ENCODE data around the gene SF3A2. TPM values are rescaled to one million over a fixed set of nuclear protein-coding genes. Genes with fewer than 3 reads are reported as not detected.

The SF3A2 gene
- total and polyA plus RNA-seq, 4 donors = 29.2 to 97.8 (median 56.3) TPM

GRCh38 chr19:2237869-2238153 is 1.2 kb downstream of the SF3A2 start:
- H3K27me3 ChIP-seq (ENCODE audit: control insufficient read depth, insufficient read depth, low read length) = no peaks in the 10 kb centered on the region
- H3K9me3 ChIP-seq (ENCODE audit: control insufficient read depth, insufficient read depth, low read length) = no peaks in the 10 kb centered on the region
- peaks cover 77% of the 10 kb centered on the region for H3K4me1 ChIP-seq (ENCODE audit: control insufficient read depth, insufficient read depth, low read length)
- DNase-seq (ENCODE audit: low read depth in 4 of 6, low spot score in 6 of 6) = no peak
- WGBS (ENCODE audit: insufficient coverage) = 83% methylated on average over 2 of the region's 6 CpGs
- H3K4me3 ChIP-seq (ENCODE audit: low read depth, low read length) = peak overlapping the region; percentile 68
- peaks cover 54% of the 10 kb centered on the region for H3K36me3 ChIP-seq (ENCODE audit: control insufficient read depth, insufficient read depth, low read length)
- H3K27ac ChIP-seq (ENCODE audit: low read depth, low read length) = no peak overlapping the region

GRCh38 chr19:2239173-2239572 is 2.5 kb downstream of the SF3A2 start:
- Histone ChIP-seq H3K9me3 (ENCODE audit: control insufficient read depth, insufficient read depth, low read length) (no peaks in the 10 kb centered on the region), H3K4me1 (ENCODE audit: control insufficient read depth, insufficient read depth, low read length) (peaks cover 68% of the 10 kb centered on the region), H3K36me3 (ENCODE audit: control insufficient read depth, insufficient read depth, low read length) (peaks cover 54% of the 10 kb centered on the region), H3K4me3 (ENCODE audit: low read depth, low read length) (peak overlapping the region; percentile 38), H3K27ac (ENCODE audit: low read depth, low read length) (peak overlapping the region; percentile 69), H3K27me3 (ENCODE audit: control insufficient read depth, insufficient read depth, low read length) (no peaks in the 10 kb centered on the region)
- DNase-seq (ENCODE audit: low read depth in 4 of 6, low spot score in 6 of 6) = no peak
- 60% methylated on average over 1 of the region's 10 CpGs for WGBS (ENCODE audit: insufficient coverage)

- Histone ChIP-seq H3K9me3 (ENCODE audit: control insufficient read depth, insufficient read depth, low read length) (no peaks in the 10 kb centered on the region), H3K4me1 (ENCODE audit: control insufficient read depth, insufficient read depth, low read length) (peaks cover 59% of the 10 kb centered on the region), H3K27ac (ENCODE audit: low read depth, low read length) (peak overlapping the region; percentile 69), H3K4me3 (ENCODE audit: low read depth, low read length) (peak overlapping the region; percentile 38), H3K36me3 (ENCODE audit: control insufficient read depth, insufficient read depth, low read length) (peaks cover 54% of the 10 kb centered on the region), H3K27me3 (ENCODE audit: control insufficient read depth, insufficient read depth, low read length) (no peaks in the 10 kb centered on the region)
- WGBS (ENCODE audit: insufficient coverage) = 25% methylated on average over 32 of the region's 34 CpGs
- peak in 1 of 6 donors; percentile 34 for DNase-seq (ENCODE audit: low read depth in 4 of 6, low spot score in 6 of 6)
Measured at GRCh38 chr19:2239771-2240770, 3.4 kb downstream of the SF3A2 start.

GRCh38 chr19:2240881-2241760 is 4.5 kb downstream of the SF3A2 start:
- H3K4me3 ChIP-seq (ENCODE audit: low read depth, low read length) = no peak overlapping the region
- WGBS (ENCODE audit: insufficient coverage) = 82% methylated on average over 38 of the region's 41 CpGs
- no peaks in the 10 kb centered on the region for H3K27me3 ChIP-seq (ENCODE audit: control insufficient read depth, insufficient read depth, low read length)
- no peak for DNase-seq (ENCODE audit: low read depth in 4 of 6, low spot score in 6 of 6)
- H3K27ac ChIP-seq (ENCODE audit: low read depth, low read length) = no peak overlapping the region
- peaks cover 61% of the 10 kb centered on the region for H3K36me3 ChIP-seq (ENCODE audit: control insufficient read depth, insufficient read depth, low read length)
- peaks cover 54% of the 10 kb centered on the region for H3K4me1 ChIP-seq (ENCODE audit: control insufficient read depth, insufficient read depth, low read length)
- H3K9me3 ChIP-seq (ENCODE audit: control insufficient read depth, insufficient read depth, low read length) = no peaks in the 10 kb centered on the region

- Histone ChIP-seq H3K4me1 (ENCODE audit: control insufficient read depth, insufficient read depth, low read length) (peaks cover 56% of the 10 kb centered on the region), H3K36me3 (ENCODE audit: control insufficient read depth, insufficient read depth, low read length) (peaks cover 71% of the 10 kb centered on the region), H3K4me3 (ENCODE audit: low read depth, low read length) (no peak overlapping the region), H3K27me3 (ENCODE audit: control insufficient read depth, insufficient read depth, low read length) (no peaks in the 10 kb centered on the region), H3K27ac (ENCODE audit: low read depth, low read length) (no peak overlapping the region), H3K9me3 (ENCODE audit: control insufficient read depth, insufficient read depth, low read length) (no peaks in the 10 kb centered on the region)
- WGBS (ENCODE audit: insufficient coverage) = 92% methylated on average over 11 of the region's 12 CpGs
- no peak for DNase-seq (ENCODE audit: low read depth in 4 of 6, low spot score in 6 of 6)
Measured at GRCh38 chr19:2242092-2242537, 5.5 kb downstream of the SF3A2 start.

GRCh38 chr19:2242816-2243215 is 6.2 kb downstream of the SF3A2 start:
- H3K27me3 ChIP-seq (ENCODE audit: control insufficient read depth, insufficient read depth, low read length) = no peaks in the 10 kb centered on the region
- no peak for DNase-seq (ENCODE audit: low read depth in 4 of 6, low spot score in 6 of 6)
- 97% methylated on average over 7 of the region's 8 CpGs for WGBS (ENCODE audit: insufficient coverage)
- H3K36me3 ChIP-seq (ENCODE audit: control insufficient read depth, insufficient read depth, low read length) = peaks cover 78% of the 10 kb centered on the region
- peaks cover 49% of the 10 kb centered on the region for H3K4me1 ChIP-seq (ENCODE audit: control insufficient read depth, insufficient read depth, low read length)
- no peak overlapping the region for H3K27ac ChIP-seq (ENCODE audit: low read depth, low read length)
- no peaks in the 10 kb centered on the region for H3K9me3 ChIP-seq (ENCODE audit: control insufficient read depth, insufficient read depth, low read length)
- H3K4me3 ChIP-seq (ENCODE audit: low read depth, low read length) = no peak overlapping the region

- Histone ChIP-seq H3K9me3 (ENCODE audit: control insufficient read depth, insufficient read depth, low read length) (no peaks in the 10 kb centered on the region), H3K36me3 (ENCODE audit: control insufficient read depth, insufficient read depth, low read length) (peaks cover 80% of the 10 kb centered on the region), H3K27me3 (ENCODE audit: control insufficient read depth, insufficient read depth, low read length) (no peaks in the 10 kb centered on the region), H3K27ac (ENCODE audit: low read depth, low read length) (no peak overlapping the region), H3K4me1 (ENCODE audit: control insufficient read depth, insufficient read depth, low read length) (peaks cover 44% of the 10 kb centered on the region), H3K4me3 (ENCODE audit: low read depth, low read length) (no peak overlapping the region)
- WGBS (ENCODE audit: insufficient coverage) = 79% methylated on average over 32 of the region's 32 CpGs
- DNase-seq (ENCODE audit: low read depth in 4 of 6, low spot score in 6 of 6) = no peak
Measured at GRCh38 chr19:2243274-2244124, 6.9 kb downstream of the SF3A2 start.

- Histone ChIP-seq H3K4me1 (ENCODE audit: control insufficient read depth, insufficient read depth, low read length) (peaks cover 39% of the 10 kb centered on the region), H3K27ac (ENCODE audit: low read depth, low read length) (no peak overlapping the region), H3K36me3 (ENCODE audit: control insufficient read depth, insufficient read depth, low read length) (peaks cover 86% of the 10 kb centered on the region), H3K27me3 (ENCODE audit: control insufficient read depth, insufficient read depth, low read length) (peaks cover 4% of the 10 kb centered on the region), H3K9me3 (ENCODE audit: control insufficient read depth, insufficient read depth, low read length) (no peaks in the 10 kb centered on the region), H3K4me3 (ENCODE audit: low read depth, low read length) (no peak overlapping the region)
- DNase-seq (ENCODE audit: low read depth in 4 of 6, low spot score in 6 of 6) = no peak
- 97% methylated on average over 12 of the region's 12 CpGs for WGBS (ENCODE audit: insufficient coverage)
Measured at GRCh38 chr19:2244125-2244411, 7.4 kb downstream of the SF3A2 start.

- no peaks in the 10 kb centered on the region for H3K9me3 ChIP-seq (ENCODE audit: control insufficient read depth, insufficient read depth, low read length)
- WGBS (ENCODE audit: insufficient coverage) = 92% methylated on average over 21 of the region's 21 CpGs
- no peak overlapping the region for H3K4me3 ChIP-seq (ENCODE audit: low read depth, low read length)
- H3K27ac ChIP-seq (ENCODE audit: low read depth, low read length) = no peak overlapping the region
- peaks cover 8% of the 10 kb centered on the region for H3K27me3 ChIP-seq (ENCODE audit: control insufficient read depth, insufficient read depth, low read length)
- peaks cover 90% of the 10 kb centered on the region for H3K36me3 ChIP-seq (ENCODE audit: control insufficient read depth, insufficient read depth, low read length)
- peaks cover 38% of the 10 kb centered on the region for H3K4me1 ChIP-seq (ENCODE audit: control insufficient read depth, insufficient read depth, low read length)
- DNase-seq (ENCODE audit: low read depth in 4 of 6, low spot score in 6 of 6) = no peak
Measured at GRCh38 chr19:2244486-2244885, 7.9 kb downstream of the SF3A2 start.
